SK-N-SH treated with all-trans-retinoic acid at 6 μM for 48 hours (cell line): ENCODE results near the gene ZNF695.

Experiments used
- ARNTL ChIP-seq: fragments of 450-650 bp; formaldehyde crosslinking; IDR thresholded peaks from 2 replicates; pipeline ENCODE4 v1.5.0; 2020; ENCODE audit warnings: low read depth, mild to moderate bottlenecking, moderate library complexity, borderline replicate concordance
- BACH2 ChIP-seq: fragments of 250-450 bp; sonication (Bioruptor Pico); IDR thresholded peaks from 2 replicates; pipeline ENCODE4 v1.9.0; 2021; ENCODE audit warnings: mild to moderate bottlenecking, borderline replicate concordance
- CREB5 ChIP-seq: fragments of 250-450 bp; sonication (Bioruptor Pico); IDR thresholded peaks from 2 replicates; pipeline ENCODE4 v1.5.1; 2020; ENCODE audit warnings: low read depth, mild to moderate bottlenecking, moderate library complexity
- CSDC2 ChIP-seq: fragments of 250-450 bp; sonication (Bioruptor Pico); IDR thresholded peaks from 2 replicates; pipeline ENCODE4 v1.5.0; 2020; ENCODE audit warnings: mild to moderate bottlenecking, moderate library complexity
- ESRRG ChIP-seq: fragments of 250-450 bp; sonication (Bioruptor Pico); IDR thresholded peaks from 2 replicates; pipeline ENCODE4 v1.6.1; 2021; ENCODE audit warnings: mild to moderate bottlenecking
- POU6F1 ChIP-seq: fragments of 250-450 bp; sonication (Bioruptor Pico); IDR thresholded peaks from 2 replicates; pipeline ENCODE4 v1.8.0; 2021; ENCODE audit warnings: low read depth, mild to moderate bottlenecking, moderate library complexity, borderline replicate concordance
- ZNF8 ChIP-seq: fragments of 450-650 bp; formaldehyde crosslinking; IDR thresholded peaks from 2 replicates; pipeline ENCODE4 v1.5.0; 2020; ENCODE audit warnings: mild to moderate bottlenecking, moderate library complexity
- TF ChIP-seq, protein P1 (sequence below): fragments of 250-450 bp; sonication (Bioruptor Pico); IDR thresholded peaks from 2 replicates; pipeline ENCODE4 v1.8.0; 2020; ENCODE audit warnings: mild to moderate bottlenecking, moderate library complexity, borderline replicate concordance

DNA sequence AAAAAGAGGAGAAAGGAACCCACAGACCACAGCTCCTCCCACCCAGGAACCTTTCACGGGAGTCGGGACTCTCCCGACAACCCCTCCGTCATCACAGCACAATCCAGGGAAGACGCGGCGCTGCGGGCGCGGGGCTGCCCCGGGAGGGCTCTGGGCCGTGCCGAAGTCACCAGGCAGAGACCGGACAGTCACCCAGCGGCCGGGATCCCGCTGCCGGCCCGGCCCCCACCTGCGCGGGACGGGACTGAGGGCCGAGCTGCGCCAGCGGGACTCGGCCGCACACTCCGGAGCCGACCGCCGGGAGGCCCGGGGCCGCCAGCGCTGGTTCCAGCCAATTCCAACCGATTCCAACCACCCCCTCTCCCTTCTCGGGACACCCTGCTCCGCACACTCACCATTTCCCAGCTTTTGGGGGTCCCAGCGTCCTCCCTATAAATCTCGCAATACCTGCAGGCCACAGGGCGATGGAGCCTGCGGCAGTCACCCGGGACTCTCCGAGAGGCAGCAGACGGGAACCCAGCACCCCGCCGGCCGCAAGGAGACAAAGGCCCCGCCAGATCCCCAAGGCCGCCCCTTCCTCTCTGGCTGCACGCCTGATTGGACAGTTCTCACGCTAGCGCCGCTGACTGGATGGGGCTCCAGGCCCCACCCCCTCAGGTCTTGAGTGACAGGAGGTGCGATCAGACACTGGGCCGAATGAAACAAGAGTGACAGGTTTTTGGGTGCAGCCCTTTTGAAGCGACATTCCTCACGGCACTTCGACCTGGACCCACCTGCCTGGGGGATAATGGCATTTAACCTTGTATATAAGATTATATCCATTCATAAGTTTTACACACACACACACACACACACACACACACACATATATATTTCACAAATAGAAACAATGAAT, at the start of gene ZNF695:
- TF ChIP-seq CSDC2 (no peak), ARNTL (no peak), ZNF8 (CRISPR knock-in tag) (no peak), BACH2 (CRISPR knock-in tag) (no peak), ESRRG (CRISPR knock-in tag) (no peak), CREB5 (no peak), POU6F1 (CRISPR knock-in tag) (no peak)
- TF ChIP-seq, protein P1, sequence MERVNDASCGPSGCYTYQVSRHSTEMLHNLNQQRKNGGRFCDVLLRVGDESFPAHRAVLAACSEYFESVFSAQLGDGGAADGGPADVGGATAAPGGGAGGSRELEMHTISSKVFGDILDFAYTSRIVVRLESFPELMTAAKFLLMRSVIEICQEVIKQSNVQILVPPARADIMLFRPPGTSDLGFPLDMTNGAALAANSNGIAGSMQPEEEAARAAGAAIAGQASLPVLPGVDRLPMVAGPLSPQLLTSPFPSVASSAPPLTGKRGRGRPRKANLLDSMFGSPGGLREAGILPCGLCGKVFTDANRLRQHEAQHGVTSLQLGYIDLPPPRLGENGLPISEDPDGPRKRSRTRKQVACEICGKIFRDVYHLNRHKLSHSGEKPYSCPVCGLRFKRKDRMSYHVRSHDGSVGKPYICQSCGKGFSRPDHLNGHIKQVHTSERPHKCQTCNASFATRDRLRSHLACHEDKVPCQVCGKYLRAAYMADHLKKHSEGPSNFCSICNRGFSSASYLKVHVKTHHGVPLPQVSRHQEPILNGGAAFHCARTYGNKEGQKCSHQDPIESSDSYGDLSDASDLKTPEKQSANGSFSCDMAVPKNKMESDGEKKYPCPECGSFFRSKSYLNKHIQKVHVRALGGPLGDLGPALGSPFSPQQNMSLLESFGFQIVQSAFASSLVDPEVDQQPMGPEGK (CRISPR knock-in tag) = no peak
